T-cell (primary cell): ENCODE data around the gene NFE2. TPM values are rescaled to one million over a fixed set of nuclear protein-coding genes. Genes with fewer than 3 reads are reported as not detected.
"Not testable (repeated sequence)": the region's sequence is repeated elsewhere in the genome, so short reads cannot be mapped to it uniquely, and the experiment has no call there.

Source experiments
- ATAC-seq, 4 experiments: fragments of 200-7000 bp in 3 of 4; fragments of 150-1000 bp in 1 of 4; cut with Tn5 transposase; replicated peaks in 1 of 4; 1 replicate in 3 of 4; 2 replicates in 1 of 4; pipeline ENCODE4 v1.10.0; 2021; ENCODE audit warnings: moderate library complexity in 3 of 4, mild to moderate bottlenecking in 2 of 4, moderate number of reproducible peaks in 1 of 4
- CTCF ChIA-PET, 2 donors: fragments of 300-600 bp; sonication (Branson Sonifier 250); formaldehyde crosslinking; loops; one replicate each; lab custom pipeline; 2022; ENCODE audit warnings: antibody characterized with exemption in 2 of 2; lab: Charles Lee
- POLR2A ChIA-PET, 2 donors: fragments of 300-600 bp; sonication (Branson Sonifier 250); formaldehyde crosslinking; loops; one replicate each; lab custom pipeline; 2022; ENCODE audit warnings: antibody characterized with exemption in 2 of 2; lab: Charles Lee
- DNase-seq, 35 experiments: peaks; one replicate each; pipeline versions ENCODE4 v3.0.0 to v3.0.0-alpha.2; 2013 to 2023
- H3K27ac ChIP-seq: one replicate; pipeline ENCODE4 v1.5.1; 2013; ENCODE audit warnings: low read length
- H3K27me3 ChIP-seq, 2 experiments: replicated peaks in 1 of 2; 1 replicate in 1 of 2; 2 replicates in 1 of 2; pipeline versions ENCODE4 v1.6.1 to v1.7.0; 2013; ENCODE audit warnings: low read length in 1 of 2, mixed read lengths in 1 of 2; ENCODE audit not compliant: control insufficient read depth in 2 of 2, insufficient read depth in 2 of 2; ENCODE audit errors: extremely low read depth in 1 of 2
- H3K36me3 ChIP-seq, 2 donors: 1 replicate in 1 of 2; 2 replicates in 1 of 2; pipeline versions ENCODE4 v1.6.1 to v1.7.0; 2013; ENCODE audit warnings: low read length in 1 of 2; ENCODE audit not compliant: control insufficient read depth in 2 of 2, insufficient read depth in 1 of 2; ENCODE audit errors: extremely low read depth in 1 of 2
- H3K4me1 ChIP-seq, 2 experiments: 1 replicate in 1 of 2; 2 replicates in 1 of 2; pipeline versions ENCODE4 v1.6.1 to v1.7.0; 2013; ENCODE audit warnings: low read length in 2 of 2, mixed read lengths in 1 of 2; ENCODE audit not compliant: insufficient read depth in 2 of 2, control insufficient read depth in 1 of 2; ENCODE audit errors: extremely low read depth in 1 of 2
- H3K4me3 ChIP-seq, 2 donors: 1 replicate in 1 of 2; 2 replicates in 1 of 2; pipeline versions ENCODE4 v1.5.1 to v1.7.0; 2013; ENCODE audit warnings: mild to moderate bottlenecking in 2 of 2, low read length in 1 of 2, moderate library complexity in 1 of 2; ENCODE audit not compliant: control insufficient read depth in 1 of 2; ENCODE audit errors: extremely low read depth in 1 of 2
- H3K9me3 ChIP-seq: 2 replicates; pipeline ENCODE4 v1.7.0; 2013
- H3K27ac Mint-ChIP-seq, 2 donors: one replicate each; pipeline ENCODE4 v1.8.0; 2020 to 2021; ENCODE audit warnings: mild to moderate bottlenecking in 2 of 2, mixed read lengths in 2 of 2
- H3K27me3 Mint-ChIP-seq, 2 donors: one replicate each; pipeline ENCODE4 v1.8.0; 2021 to 2022; ENCODE audit warnings: mixed read lengths in 2 of 2
- H3K36me3 Mint-ChIP-seq: one replicate; pipeline ENCODE4 v1.8.0; 2021; ENCODE audit warnings: mixed read lengths
- H3K4me1 Mint-ChIP-seq, 3 donors: one replicate each; pipeline ENCODE4 v1.8.0; 2020 to 2022; ENCODE audit warnings: mixed read lengths in 3 of 3, mild to moderate bottlenecking in 1 of 3
- H3K4me3 Mint-ChIP-seq, 3 donors: one replicate each; pipeline ENCODE4 v1.8.0; 2020 to 2022; ENCODE audit warnings: mild to moderate bottlenecking in 3 of 3, mixed read lengths in 3 of 3, moderate library complexity in 3 of 3
- H3K9me3 Mint-ChIP-seq, 3 donors: one replicate each; pipeline ENCODE4 v1.8.0; 2020 to 2022; ENCODE audit warnings: mixed read lengths in 3 of 3
- WGBS: methylation state at CpG from one replicate; pipeline ENCODE4 v1.1.5; 2013; ENCODE audit warnings: missing lambda C conversion rate; ENCODE audit not compliant: insufficient coverage; 5-methylcytosine and 5-hydroxymethylcytosine counted together
- total RNA-seq, 35 experiments: library from RNA in 6 of 35; stranded (reverse) in 6 of 35; fragments of 120-200 nt in 1 of 35; gene quantifications; one replicate each; pipeline versions ENCODE4 v1.2.1 to v1.2.4 and lab custom pipeline; 2013 to 2026

NFE2 gene
- total RNA-seq, 5 donors from 2014 or later (not counting 1 experiment from before 2014, with no cell fraction given) = 0.58 to 1.5 (median 0.95) TPM

DNA sequence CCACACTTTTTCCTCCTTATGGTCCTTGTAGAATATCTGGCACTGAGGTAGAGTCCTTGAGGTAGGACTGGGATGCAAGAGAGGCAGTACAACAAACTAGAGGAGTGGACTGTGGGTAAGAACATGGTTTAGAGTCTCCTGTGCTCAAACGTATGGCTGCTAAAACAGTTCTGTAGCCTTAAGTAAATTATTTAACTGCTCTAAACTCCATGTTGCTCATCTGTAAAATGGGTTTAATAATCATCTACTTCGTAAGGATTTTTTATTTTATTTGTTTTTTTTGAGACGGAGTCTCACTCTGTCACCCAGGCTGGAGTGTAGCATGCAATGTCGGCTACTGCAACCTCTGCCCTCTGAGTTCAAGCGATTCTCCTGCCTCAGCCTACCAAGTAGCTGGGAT is 20.5 kb upstream of the NFE2 start:
- CTCF ChIA-PET = interaction anchor here in 1 of 2 donors (0.7 kb wide), 1 partner anchor 15 kb away, joined by 3 read pairs; no protein-coding TSS in a partner anchor
- H3K4me1 ChIP-seq = peaks cover 5 to 14% of the 10 kb centered on the region in 2 experiments
- no peak overlapping the region for H3K27ac Mint-ChIP-seq
- no peak for DNase-seq
- H3K4me1 Mint-ChIP-seq = peaks cover 16 to 23% (median 16%) of the 10 kb centered on the region in 3 donors
- no peak for ATAC-seq
- H3K9me3 ChIP-seq = no peaks in the 10 kb centered on the region
- H3K9me3 Mint-ChIP-seq = no peaks in the 10 kb centered on the region
- H3K27me3 ChIP-seq = no peaks in the 10 kb centered on the region
- H3K27ac ChIP-seq = no peak overlapping the region
- no peak overlapping the region for H3K4me3 ChIP-seq
- H3K36me3 ChIP-seq = no peaks in the 10 kb centered on the region
- H3K36me3 Mint-ChIP-seq = no peaks in the 10 kb centered on the region
- POLR2A ChIA-PET = interaction anchor here (0.6 to 0.8 kb wide), 3 partner anchors 22 to 67 kb away, joined by 3 to 4 read pairs (median 3); no protein-coding TSS in a partner anchor
- WGBS = no CpG with 5 or more reads among the region's 5 CpGs
- no peak overlapping the region for H3K4me3 Mint-ChIP-seq
- H3K27me3 Mint-ChIP-seq = no peaks in the 10 kb centered on the region

GRCh38 chr12:54312309-54312708 is 11.5 kb upstream of the NFE2 start:
- no CpG with 5 or more reads among the region's 7 CpGs for WGBS
- POLR2A ChIA-PET = interaction anchor here in 1 of 2 donors (0.6 kb wide), 2 partner anchors 30 to 1738 kb away, joined by 3 to 6 read pairs; no protein-coding TSS in a partner anchor
- H3K27me3 Mint-ChIP-seq, H3K9me3 Mint-ChIP-seq, CTCF ChIA-PET, H3K36me3 Mint-ChIP-seq, H3K4me1 ChIP-seq, H3K4me3 ChIP-seq, DNase-seq, H3K27ac Mint-ChIP-seq, H3K27ac ChIP-seq, H3K36me3 ChIP-seq, ATAC-seq, H3K4me1 Mint-ChIP-seq, H3K9me3 ChIP-seq, H3K27me3 ChIP-seq, H3K4me3 Mint-ChIP-seq: not testable (repeated sequence)

DNA sequence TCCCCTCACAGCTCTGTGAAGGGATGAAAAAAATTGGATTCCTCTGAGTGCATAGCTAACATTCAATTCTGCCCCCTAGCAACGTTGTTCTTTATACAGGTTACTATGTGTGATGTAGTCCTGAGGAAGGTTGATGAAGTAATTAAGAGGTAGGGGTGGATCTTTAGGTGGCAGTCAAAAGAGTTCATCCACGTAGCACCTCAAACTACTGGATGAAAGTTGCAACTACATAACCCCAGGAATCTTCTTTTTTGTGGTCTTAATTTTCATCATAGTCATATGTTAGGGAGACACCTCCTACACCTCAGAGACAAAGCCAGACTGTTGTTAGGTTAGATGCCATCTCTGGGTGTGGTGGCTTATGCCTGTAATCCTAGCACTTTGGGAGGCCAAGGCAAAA is 10.2 kb upstream of the NFE2 start:
- no CpG with 5 or more reads among the region's 2 CpGs for WGBS
- no peak overlapping the region for H3K4me3 Mint-ChIP-seq
- Histone ChIP-seq H3K27ac (no peak overlapping the region), H3K4me1 (peaks cover 0 to 6% of the 10 kb centered on the region in 2 experiments), H3K27me3 (peaks cover 0 to 8% of the 10 kb centered on the region in 2 experiments), H3K4me3 (no peak overlapping the region), H3K36me3 (no peaks in the 10 kb centered on the region), H3K9me3 (no peaks in the 10 kb centered on the region)
- H3K27me3 Mint-ChIP-seq = peaks cover 0 to 4% of the 10 kb centered on the region in 2 donors
- no peak overlapping the region for H3K27ac Mint-ChIP-seq
- CTCF ChIA-PET = interaction anchor here (0.6 to 0.7 kb wide), 3 partner anchors 11 to 57 kb away, joined by 3 read pairs; no protein-coding TSS in a partner anchor
- no peaks in the 10 kb centered on the region for H3K36me3 Mint-ChIP-seq
- H3K4me1 Mint-ChIP-seq = peaks cover 9 to 11% (median 9%) of the 10 kb centered on the region in 3 donors
- ATAC-seq = no peak
- POLR2A ChIA-PET = no interaction called here
- DNase-seq = no peak
- no peaks in the 10 kb centered on the region for H3K9me3 Mint-ChIP-seq

GRCh38 chr12:54306925-54307741 is 6.3 kb upstream of the NFE2 start:
- Mint-ChIP-seq H3K36me3 (no peaks in the 10 kb centered on the region), H3K27ac (peak overlapping the region in 1 of 2 donors; percentile 31), H3K4me3 (no peak overlapping the region), H3K9me3 (no peaks in the 10 kb centered on the region), H3K4me1 (peaks cover 9 to 24% (median 16%) of the 10 kb centered on the region in 3 donors), H3K27me3 (peaks cover 14 to 17% of the 10 kb centered on the region in 2 donors)
- peak in 5 of 35 experiments; percentile 13 to 40 (median 16) for DNase-seq
- ChIA-PET POLR2A (interaction anchor here in 1 of 2 donors (0.6 to 1.2 kb wide), 2 partner anchors 18 to 24 kb away, joined by 3 to 5 read pairs; partner anchors contain the start of gene COPZ1), CTCF (interaction anchor here (0.7 to 2.3 kb wide), 9 partner anchors 12 to 60 kb away, joined by 3 to 10 read pairs (median 4); partner anchors contain the start of gene COPZ1 (in 1 of the 2))
- peak in 3 of 4 experiments; percentile 32 to 47 (median 43) for ATAC-seq
- H3K27me3 ChIP-seq = peaks cover 0 to 18% of the 10 kb centered on the region in 2 experiments
- H3K27ac ChIP-seq = no peak overlapping the region
- peaks cover 0 to 17% of the 10 kb centered on the region in 2 experiments for H3K4me1 ChIP-seq
- no peaks in the 10 kb centered on the region for H3K9me3 ChIP-seq
- H3K4me3 ChIP-seq = no peak overlapping the region
- no peaks in the 10 kb centered on the region for H3K36me3 ChIP-seq
- 42% methylated on average over 5 of the region's 8 CpGs for WGBS

- peaks cover 20 to 36% (median 25%) of the 10 kb centered on the region in 3 donors for H3K4me1 Mint-ChIP-seq
- no peak overlapping the region for H3K4me3 Mint-ChIP-seq
Measured at GRCh38 chr12:54304187-54304810, 3.5 kb upstream of the NFE2 start.

GRCh38 chr12:54303640-54304039 is 2.8 kb upstream of the NFE2 start:
- H3K4me3 ChIP-seq = no peak overlapping the region
- Mint-ChIP-seq H3K9me3 (no peaks in the 10 kb centered on the region), H3K4me1 (peaks cover 20 to 36% (median 25%) of the 10 kb centered on the region in 3 donors), H3K4me3 (no peak overlapping the region), H3K27me3 (peaks cover 40 to 41% of the 10 kb centered on the region in 2 donors), H3K27ac (no peak overlapping the region), H3K36me3 (no peaks in the 10 kb centered on the region)
- ATAC-seq (no peak), DNase-seq (no peak)
- no peaks in the 10 kb centered on the region for H3K9me3 ChIP-seq
- H3K4me1 ChIP-seq = peaks cover 0 to 26% of the 10 kb centered on the region in 2 experiments
- ChIA-PET POLR2A (no interaction called here), CTCF (interaction anchor here in 1 of 2 donors (1.0 kb wide), 1 partner anchor 21 kb away, joined by 3 read pairs; the partner anchor contains the start of gene COPZ1)
- H3K27me3 ChIP-seq = peaks cover 0 to 41% of the 10 kb centered on the region in 2 experiments
- no peaks in the 10 kb centered on the region for H3K36me3 ChIP-seq
- H3K27ac ChIP-seq = no peak overlapping the region

More at GRCh38 chr12:54304187-54304810, 3.5 kb upstream of the NFE2 start:
- Histone ChIP-seq H3K36me3 (no peaks in the 10 kb centered on the region), H3K4me3 (no peak overlapping the region), H3K27me3 (peaks cover 0 to 35% of the 10 kb centered on the region in 2 experiments), H3K4me1 (peaks cover 0 to 26% of the 10 kb centered on the region in 2 experiments), H3K27ac (peak overlapping the region; percentile 14), H3K9me3 (no peaks in the 10 kb centered on the region)
- Mint-ChIP-seq H3K36me3 (no peaks in the 10 kb centered on the region), H3K9me3 (no peaks in the 10 kb centered on the region), H3K27me3 (peaks cover 35 to 36% of the 10 kb centered on the region in 2 donors), H3K27ac (no peak overlapping the region)
- ATAC-seq (peak; percentile 35 to 58 (median 46)), DNase-seq (peak in 23 of 35 experiments; percentile 8 to 61 (median 33))
- POLR2A ChIA-PET = no interaction called here
- 15% methylated on average over 9 of the region's 12 CpGs for WGBS
- CTCF ChIA-PET = interaction anchor here in 1 of 2 donors (1.0 kb wide), 1 partner anchor 21 kb away, joined by 3 read pairs; the partner anchor contains the start of gene COPZ1
